HepG2 (cell line): ENCODE data around the gene ALG14.

Experiments
- CEBPB ChIP-seq: IDR thresholded peaks from 2 replicates; pipeline ENCODE4 v1.6.1; 2011; ENCODE audit warnings: low read depth, low read length, improper control_type of control experiment, borderline replicate concordance
- EP300 ChIP-seq, 3 experiments: sonication (generic) in 1 of 3; formaldehyde crosslinking in 1 of 3; IDR thresholded peaks; 2 replicates each; pipeline versions ENCODE4 v1.5.1 to v1.6.1; 2011 to 2020; ENCODE audit warnings: low read depth in 2 of 3, low read length in 2 of 3, borderline replicate concordance in 1 of 3, improper control_type of control experiment in 1 of 3, mild to moderate bottlenecking in 1 of 3, missing genetic modification reagents in 1 of 3, moderate library complexity in 1 of 3
- MIER2 ChIP-seq: IDR thresholded peaks from 2 replicates; pipeline ENCODE4 v1.6.1; 2016; ENCODE audit warnings: missing biosample characterization, missing genetic modification reagents
- NFATC3 ChIP-seq: sonication (generic); formaldehyde crosslinking; IDR thresholded peaks from 2 replicates; pipeline ENCODE4 v1.5.1; 2020; ENCODE audit warnings: mild to moderate bottlenecking, missing genetic modification reagents
- PHB2 ChIP-seq: fragments of 450-650 bp; IDR thresholded peaks from 2 replicates; pipeline ENCODE4 v1.6.1; 2018; ENCODE audit not compliant: partially characterized antibody
- POLR2A ChIP-seq, 2 experiments: IDR thresholded peaks; 2 replicates each; pipeline ENCODE4 v1.6.1; 2011; ENCODE audit warnings: low read depth in 2 of 2, low read length in 2 of 2, mild to moderate bottlenecking in 1 of 2, moderate library complexity in 1 of 2; ENCODE audit not compliant: insufficient read depth in 1 of 2
- ZNF510 ChIP-seq: sonication (generic); formaldehyde crosslinking; IDR thresholded peaks from 2 replicates; pipeline ENCODE4 v1.4.0; 2020; ENCODE audit warnings: low read depth, mild to moderate bottlenecking, missing genetic modification reagents
- TF ChIP-seq, protein P1 (sequence below): sonication (generic); formaldehyde crosslinking; IDR thresholded peaks from 2 replicates; pipeline ENCODE4 v1.5.0; 2020; ENCODE audit warnings: mild to moderate bottlenecking, missing genetic modification reagents, moderate library complexity

DNA sequence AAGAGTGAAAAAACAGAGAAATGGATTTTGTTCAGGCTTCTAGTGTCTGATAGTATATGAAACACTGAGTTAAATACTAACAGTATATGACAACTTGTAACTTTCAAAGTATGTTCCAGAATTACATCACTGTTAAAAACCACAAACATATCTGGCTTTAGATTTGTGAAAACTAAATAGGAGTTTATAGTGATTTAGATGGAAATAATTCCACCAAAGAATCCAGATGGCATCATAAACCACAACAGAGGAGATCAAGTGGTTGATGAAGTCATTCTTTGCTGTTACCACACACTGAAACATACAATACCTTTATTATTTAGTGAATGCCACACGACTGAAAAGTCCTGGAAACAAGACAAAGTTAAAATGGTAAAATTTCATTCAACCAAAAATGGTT is 37.2 kb downstream of the ALG14 start:
- TF ChIP-seq ZNF510 (CRISPR knock-in tag), result no peak
- TF ChIP-seq POLR2A (IDR thresholded peaks at IDR 0.05; ENCODE audit: insufficient read depth in 1 of 2, low read depth in 2 of 2, low read length in 2 of 2), result no peak
- no peak for TF ChIP-seq CEBPB
- TF ChIP-seq, protein P1, sequence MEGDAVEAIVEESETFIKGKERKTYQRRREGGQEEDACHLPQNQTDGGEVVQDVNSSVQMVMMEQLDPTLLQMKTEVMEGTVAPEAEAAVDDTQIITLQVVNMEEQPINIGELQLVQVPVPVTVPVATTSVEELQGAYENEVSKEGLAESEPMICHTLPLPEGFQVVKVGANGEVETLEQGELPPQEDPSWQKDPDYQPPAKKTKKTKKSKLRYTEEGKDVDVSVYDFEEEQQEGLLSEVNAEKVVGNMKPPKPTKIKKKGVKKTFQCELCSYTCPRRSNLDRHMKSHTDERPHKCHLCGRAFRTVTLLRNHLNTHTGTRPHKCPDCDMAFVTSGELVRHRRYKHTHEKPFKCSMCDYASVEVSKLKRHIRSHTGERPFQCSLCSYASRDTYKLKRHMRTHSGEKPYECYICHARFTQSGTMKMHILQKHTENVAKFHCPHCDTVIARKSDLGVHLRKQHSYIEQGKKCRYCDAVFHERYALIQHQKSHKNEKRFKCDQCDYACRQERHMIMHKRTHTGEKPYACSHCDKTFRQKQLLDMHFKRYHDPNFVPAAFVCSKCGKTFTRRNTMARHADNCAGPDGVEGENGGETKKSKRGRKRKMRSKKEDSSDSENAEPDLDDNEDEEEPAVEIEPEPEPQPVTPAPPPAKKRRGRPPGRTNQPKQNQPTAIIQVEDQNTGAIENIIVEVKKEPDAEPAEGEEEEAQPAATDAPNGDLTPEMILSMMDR (CRISPR knock-in tag), result no peak
- no peak for TF ChIP-seq MIER2
- no peak for TF ChIP-seq NFATC3
- no peak for TF ChIP-seq PHB2
- no peak for TF ChIP-seq EP300 (IDR thresholded peaks at IDR 0.05; ENCODE audit: low read depth in 2 of 2, low read length in 2 of 2)
- no peak for TF ChIP-seq EP300 (CRISPR knock-in tag; IDR thresholded peaks at IDR 0.05; ENCODE audit: borderline replicate concordance)
